Activated CD4-positive, alpha-beta T cell treated with anti-CD3 and anti-CD28 coated beads, Interleukin-2, amount 10 ng/mL, durations not matched to agents 24 days and 14 days (primary cell): Measurements from ENCODE around the gene WBP1L. TPM values are rescaled to one million over a fixed set of nuclear protein-coding genes. Genes with fewer than 3 reads are reported as not detected.
"Not testable (repeated sequence)": the region's sequence is repeated elsewhere in the genome, so short reads cannot be mapped to it uniquely, and the experiment has no call there.

ENCODE experiments used
- DNase-seq: peaks from one replicate; pipeline ENCODE4 v3.0.0; 2022
- H3K27ac Mint-ChIP-seq: one replicate; pipeline ENCODE4 v1.8.0; 2022; ENCODE audit warnings: mild to moderate bottlenecking, mixed read lengths
- H3K27me3 Mint-ChIP-seq: one replicate; pipeline ENCODE4 v1.8.0; 2022; ENCODE audit warnings: mixed read lengths
- H3K36me3 Mint-ChIP-seq: one replicate; pipeline ENCODE4 v1.8.0; 2022; ENCODE audit warnings: low read depth, mild to moderate bottlenecking, mixed read lengths
- H3K4me1 Mint-ChIP-seq: one replicate; pipeline ENCODE4 v1.8.0; 2021; ENCODE audit warnings: mixed read lengths
- H3K4me3 Mint-ChIP-seq: one replicate; pipeline ENCODE4 v1.8.0; 2022; ENCODE audit warnings: mild to moderate bottlenecking, moderate library complexity, mixed read lengths
- H3K9me3 Mint-ChIP-seq: one replicate; pipeline ENCODE4 v1.8.0; 2021; ENCODE audit warnings: mixed read lengths
- intact Hi-C: fragments of 100-400 bp; cut with micrococcal nuclease; formaldehyde crosslinking; loops from one replicate; pipeline ENCODE4 v1.15.1; 2023
- total RNA-seq: library from RNA; stranded (reverse); gene quantifications from 2 replicates; pipeline ENCODE4 v1.2.3, GENCODE V29; 2022

Gene WBP1L
- total RNA-seq, 1 donor from 2014 or later = 15.8 TPM

- no peaks in the 10 kb centered on the region for H3K27me3 Mint-ChIP-seq
- peak; percentile 75 for DNase-seq
- H3K4me1 Mint-ChIP-seq = peaks cover 36% of the 10 kb centered on the region
- peak overlapping the region; percentile 14 for H3K27ac Mint-ChIP-seq
- intact Hi-C loops = loop anchor here (2.0 to 5.0 kb wide), 2 partner anchors 20 to 54 kb away; no protein-coding TSS in a partner anchor
- peaks cover 7% of the 10 kb centered on the region for H3K36me3 Mint-ChIP-seq
- H3K4me3 Mint-ChIP-seq = no peak overlapping the region
- no peaks in the 10 kb centered on the region for H3K9me3 Mint-ChIP-seq
Measured at GRCh38 chr10:102752934-102753664, 9.4 kb downstream of the WBP1L start.

GRCh38 chr10:102753718-102754117, 10.0 kb downstream of the WBP1L start:
- Mint-ChIP-seq H3K4me1 (peaks cover 37% of the 10 kb centered on the region), H3K4me3 (no peak overlapping the region), H3K36me3 (peaks cover 9% of the 10 kb centered on the region), H3K27me3 (no peaks in the 10 kb centered on the region), H3K27ac (peak overlapping the region; percentile 14), H3K9me3 (no peaks in the 10 kb centered on the region)
- DNase-seq = no peak
- intact Hi-C loops = loop anchor here (2.0 to 5.0 kb wide), 2 partner anchors 19 to 54 kb away; no protein-coding TSS in a partner anchor

GRCh38 chr10:102757323-102757722, 13.6 kb downstream of the WBP1L start:
- Mint-ChIP-seq H3K9me3 (no peaks in the 10 kb centered on the region), H3K36me3 (peaks cover 13% of the 10 kb centered on the region), H3K4me1 (peaks cover 28% of the 10 kb centered on the region), H3K4me3 (no peak overlapping the region), H3K27ac (no peak overlapping the region), H3K27me3 (no peaks in the 10 kb centered on the region)
- no peak for DNase-seq
- intact Hi-C loops = no loop called here

- peaks cover 18% of the 10 kb centered on the region for H3K4me1 Mint-ChIP-seq
- DNase-seq = no peak
- H3K9me3 Mint-ChIP-seq = no peaks in the 10 kb centered on the region
- H3K27me3 Mint-ChIP-seq = no peaks in the 10 kb centered on the region
- H3K27ac Mint-ChIP-seq = peak overlapping the region; percentile 62
- peaks cover 10% of the 10 kb centered on the region for H3K36me3 Mint-ChIP-seq
- intact Hi-C loops = no loop called here
- H3K4me3 Mint-ChIP-seq = no peak overlapping the region
Measured at GRCh38 chr10:102758240-102758932, 14.6 kb downstream of the WBP1L start.

- peaks cover 15% of the 10 kb centered on the region for H3K4me1 Mint-ChIP-seq
- H3K27ac Mint-ChIP-seq, H3K27me3 Mint-ChIP-seq, DNase-seq, intact Hi-C loops, H3K4me3 Mint-ChIP-seq, H3K9me3 Mint-ChIP-seq: not testable (repeated sequence)
- peaks cover 10% of the 10 kb centered on the region for H3K36me3 Mint-ChIP-seq
Measured at GRCh38 chr10:102758933-102759262, 15.2 kb downstream of the WBP1L start.

- intact Hi-C loops = no loop called here
- H3K27ac Mint-ChIP-seq = no peak overlapping the region
Measured at GRCh38 chr10:102759497-102760210, 15.9 kb downstream of the WBP1L start.

GRCh38 chr10:102761981-102762380, 18.2 kb downstream of the WBP1L start:
- intact Hi-C loops = loop anchor here (2.0 kb wide), 1 partner anchor 15 kb away; no protein-coding TSS in a partner anchor
- Mint-ChIP-seq H3K27me3 (no peaks in the 10 kb centered on the region), H3K4me3 (no peak overlapping the region), H3K36me3 (peaks cover 21% of the 10 kb centered on the region), H3K9me3 (no peaks in the 10 kb centered on the region), H3K27ac (no peak overlapping the region), H3K4me1 (peaks cover 18% of the 10 kb centered on the region)
- no peak for DNase-seq

More at GRCh38 chr10:102759497-102760210, 15.9 kb downstream of the WBP1L start:
- Mint-ChIP-seq H3K9me3 (no peaks in the 10 kb centered on the region), H3K4me1 (peaks cover 18% of the 10 kb centered on the region), H3K27me3 (no peaks in the 10 kb centered on the region), H3K4me3 (no peak overlapping the region), H3K36me3 (peaks cover 14% of the 10 kb centered on the region)
- DNase-seq = no peak

GRCh38 chr10:102762401-102763015, 18.8 kb downstream of the WBP1L start:
- Mint-ChIP-seq H3K27ac (no peak overlapping the region), H3K36me3 (peaks cover 21% of the 10 kb centered on the region), H3K4me3 (no peak overlapping the region), H3K4me1 (peaks cover 19% of the 10 kb centered on the region), H3K9me3 (no peaks in the 10 kb centered on the region), H3K27me3 (no peaks in the 10 kb centered on the region)
- no peak for DNase-seq
- intact Hi-C loops = loop anchor here (2.0 kb wide), 1 partner anchor 14 kb away; no protein-coding TSS in a partner anchor

GRCh38 chr10:102763037-102763607, 19.4 kb downstream of the WBP1L start:
- DNase-seq = no peak
- Mint-ChIP-seq H3K4me3 (no peak overlapping the region), H3K36me3 (peaks cover 21% of the 10 kb centered on the region), H3K27me3 (no peaks in the 10 kb centered on the region), H3K27ac (no peak overlapping the region), H3K4me1 (peaks cover 22% of the 10 kb centered on the region), H3K9me3 (no peaks in the 10 kb centered on the region)
- intact Hi-C loops = loop anchor here (2.0 kb wide), 1 partner anchor 14 kb away; no protein-coding TSS in a partner anchor

GRCh38 chr10:102764470-102765161, 20.9 kb downstream of the WBP1L start:
- Mint-ChIP-seq H3K4me3 (no peak overlapping the region), H3K27me3 (no peaks in the 10 kb centered on the region), H3K4me1 (peaks cover 17% of the 10 kb centered on the region), H3K27ac (no peak overlapping the region), H3K36me3 (peaks cover 16% of the 10 kb centered on the region), H3K9me3 (no peaks in the 10 kb centered on the region)
- no peak for DNase-seq
- intact Hi-C loops = no loop called here

GRCh38 chr10:102765336-102765735, 21.6 kb downstream of the WBP1L start:
- H3K27ac Mint-ChIP-seq = no peak overlapping the region
- H3K27me3 Mint-ChIP-seq = no peaks in the 10 kb centered on the region
- H3K4me3 Mint-ChIP-seq = no peak overlapping the region
- peaks cover 11% of the 10 kb centered on the region for H3K36me3 Mint-ChIP-seq
- H3K4me1 Mint-ChIP-seq = peaks cover 21% of the 10 kb centered on the region
- H3K9me3 Mint-ChIP-seq = no peaks in the 10 kb centered on the region
- DNase-seq = no peak
- intact Hi-C loops = no loop called here

GRCh38 chr10:102767428-102768160, 23.8 kb downstream of the WBP1L start:
- H3K4me3 Mint-ChIP-seq = no peak overlapping the region
- no peak overlapping the region for H3K27ac Mint-ChIP-seq
- peaks cover 11% of the 10 kb centered on the region for H3K36me3 Mint-ChIP-seq
- H3K27me3 Mint-ChIP-seq = no peaks in the 10 kb centered on the region
- H3K4me1 Mint-ChIP-seq = peaks cover 28% of the 10 kb centered on the region
- no peaks in the 10 kb centered on the region for H3K9me3 Mint-ChIP-seq
- no peak for DNase-seq
- intact Hi-C loops = no loop called here
